IPS-20b (cell line): Measurements from ENCODE around the gene SERPINA7.

ENCODE experiments used
- H3K27ac ChIP-seq: one replicate; pipeline ENCODE4 v1.5.1; 2013; ENCODE audit warnings: low read length
- H3K27me3 ChIP-seq: 2 replicates; pipeline ENCODE4 v1.6.1; 2013; ENCODE audit warnings: mild to moderate bottlenecking, low read length, inconsistent platforms; ENCODE audit not compliant: insufficient read depth
- H3K36me3 ChIP-seq: 2 replicates; pipeline ENCODE4 v1.6.1; 2013; ENCODE audit warnings: low read depth, mild to moderate bottlenecking, inconsistent platforms, low read length, moderate library complexity; ENCODE audit not compliant: insufficient read depth
- H3K4me1 ChIP-seq: 2 replicates; pipeline ENCODE4 v1.6.1; 2013; ENCODE audit warnings: mild to moderate bottlenecking, control low read depth, inconsistent platforms, low read length, moderate library complexity; ENCODE audit not compliant: insufficient read depth
- H3K4me3 ChIP-seq: 2 replicates; pipeline ENCODE4 v1.5.1; 2013; ENCODE audit warnings: mild to moderate bottlenecking, low read length, inconsistent platforms
- H3K9ac ChIP-seq: 2 replicates; pipeline ENCODE4 v1.6.1; 2013; ENCODE audit warnings: low read depth, mild to moderate bottlenecking, inconsistent platforms, low read length, moderate library complexity
- H3K9me3 ChIP-seq: 2 replicates; pipeline ENCODE4 v1.6.1; 2013; ENCODE audit warnings: mild to moderate bottlenecking, low read depth, low read length, inconsistent platforms; ENCODE audit not compliant: insufficient read depth

Gene SERPINA7, protein sequence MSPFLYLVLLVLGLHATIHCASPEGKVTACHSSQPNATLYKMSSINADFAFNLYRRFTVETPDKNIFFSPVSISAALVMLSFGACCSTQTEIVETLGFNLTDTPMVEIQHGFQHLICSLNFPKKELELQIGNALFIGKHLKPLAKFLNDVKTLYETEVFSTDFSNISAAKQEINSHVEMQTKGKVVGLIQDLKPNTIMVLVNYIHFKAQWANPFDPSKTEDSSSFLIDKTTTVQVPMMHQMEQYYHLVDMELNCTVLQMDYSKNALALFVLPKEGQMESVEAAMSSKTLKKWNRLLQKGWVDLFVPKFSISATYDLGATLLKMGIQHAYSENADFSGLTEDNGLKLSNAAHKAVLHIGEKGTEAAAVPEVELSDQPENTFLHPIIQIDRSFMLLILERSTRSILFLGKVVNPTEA

DNA sequence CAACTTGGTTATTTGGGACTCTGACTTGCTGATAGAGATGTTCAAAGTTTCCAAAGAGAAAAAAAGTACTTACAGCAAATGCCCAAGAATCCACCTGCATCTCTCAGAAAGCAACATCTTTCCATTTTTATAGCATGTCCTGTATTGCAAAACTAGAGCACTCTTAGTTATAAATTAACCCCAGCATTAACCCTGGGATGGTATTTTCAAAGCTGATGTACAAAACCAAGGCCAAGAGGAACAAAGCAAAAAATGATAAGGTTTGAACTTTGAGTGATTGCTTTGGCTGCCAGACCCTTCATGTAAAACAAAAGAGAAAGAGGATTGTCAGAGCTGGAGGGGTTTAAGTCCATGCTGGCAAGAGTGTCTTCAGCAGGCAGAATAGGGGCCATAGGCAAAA lies at the start of gene SERPINA7:
Gene SERPINA7, minus strand, starts transcription at position 103 of the 400 bp plus-strand sequence. CDS start 1,669 bp downstream, outside the sequence.
- H3K4me1 ChIP-seq = no peaks in the 10 kb centered on the region
- H3K9me3 ChIP-seq = no peaks in the 10 kb centered on the region
- H3K27me3 ChIP-seq = no peaks in the 10 kb centered on the region
- H3K36me3 ChIP-seq = no peaks in the 10 kb centered on the region
- H3K27ac ChIP-seq = no peak within 1 kb of the TSS
- H3K4me3 ChIP-seq = no peak within 1 kb of the TSS
- H3K9ac ChIP-seq = no peak within 1 kb of the TSS

DNA sequence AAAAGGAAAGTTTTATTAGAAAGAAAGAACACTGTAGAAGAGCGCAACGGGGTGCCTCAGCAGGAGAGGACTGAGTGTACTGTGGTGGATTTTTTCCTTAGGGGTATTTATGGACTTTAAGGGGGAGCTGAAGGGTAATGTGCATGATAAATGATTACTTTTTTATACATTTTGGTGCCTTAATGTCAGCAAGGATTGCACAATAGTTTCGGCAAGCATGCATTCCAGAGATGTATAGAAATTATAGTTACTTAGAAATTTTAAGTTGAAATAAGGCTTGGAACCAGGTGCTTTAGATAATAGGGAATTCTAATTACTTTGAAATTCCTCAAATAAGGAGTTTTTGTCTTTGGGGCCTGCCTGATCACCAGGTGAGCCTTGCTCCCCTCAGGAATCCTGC lies 30.5 kb upstream of the SERPINA7 start:
- H3K36me3 ChIP-seq = no peaks in the 10 kb centered on the region
- no peak overlapping the region for H3K4me3 ChIP-seq
- no peaks in the 10 kb centered on the region for H3K27me3 ChIP-seq
- H3K4me1 ChIP-seq = no peaks in the 10 kb centered on the region
- H3K9me3 ChIP-seq = no peaks in the 10 kb centered on the region
- H3K9ac ChIP-seq = no peak overlapping the region
- no peak overlapping the region for H3K27ac ChIP-seq

DNA sequence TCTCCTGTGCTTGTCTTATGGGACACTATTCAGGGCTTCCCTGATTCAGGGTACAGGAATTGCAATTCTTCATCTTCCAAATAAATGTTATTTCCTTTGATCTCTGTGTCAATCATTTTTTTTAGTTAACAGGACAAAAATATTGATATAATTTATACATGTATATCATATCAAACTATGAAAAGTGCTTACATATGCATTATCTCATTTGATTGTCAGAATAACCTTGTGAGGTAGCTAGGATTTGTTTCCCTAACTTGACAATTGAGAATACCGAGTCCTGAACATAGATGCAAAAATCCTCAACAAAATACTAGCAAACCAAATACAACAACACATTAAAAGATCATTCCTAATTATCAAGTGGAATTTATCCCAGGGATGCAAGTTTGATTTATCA lies 11.5 kb upstream of the SERPINA7 start:
- Histone ChIP-seq H3K9me3 (no peaks in the 10 kb centered on the region), H3K4me1 (no peaks in the 10 kb centered on the region), H3K27ac (no peak overlapping the region), H3K9ac (no peak overlapping the region), H3K27me3 (no peaks in the 10 kb centered on the region), H3K36me3 (no peaks in the 10 kb centered on the region), H3K4me3 (no peak overlapping the region)

DNA sequence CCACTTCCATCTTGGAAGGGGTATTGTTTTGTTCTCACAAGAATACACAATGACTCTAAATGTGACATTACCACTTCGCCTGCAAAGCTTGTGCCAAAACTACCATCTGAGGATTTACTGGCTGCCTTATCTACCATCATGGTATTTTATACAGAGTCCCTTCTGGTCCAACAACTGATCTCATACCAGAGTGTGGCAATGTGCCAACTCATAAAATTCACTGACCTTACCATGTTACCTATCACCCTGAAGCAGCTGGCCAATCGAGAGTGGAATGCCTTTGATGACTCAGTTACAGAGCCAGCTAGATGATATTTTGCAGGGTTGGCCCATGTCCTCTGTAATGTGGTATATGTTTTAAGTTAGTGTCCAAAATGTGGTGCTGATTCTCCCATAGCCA lies 3.8 kb upstream of the SERPINA7 start:
- no peaks in the 10 kb centered on the region for H3K9me3 ChIP-seq
- no peaks in the 10 kb centered on the region for H3K36me3 ChIP-seq
- no peak overlapping the region for H3K9ac ChIP-seq
- no peaks in the 10 kb centered on the region for H3K27me3 ChIP-seq
- no peak overlapping the region for H3K4me3 ChIP-seq
- H3K27ac ChIP-seq = no peak overlapping the region
- H3K4me1 ChIP-seq = no peaks in the 10 kb centered on the region

DNA sequence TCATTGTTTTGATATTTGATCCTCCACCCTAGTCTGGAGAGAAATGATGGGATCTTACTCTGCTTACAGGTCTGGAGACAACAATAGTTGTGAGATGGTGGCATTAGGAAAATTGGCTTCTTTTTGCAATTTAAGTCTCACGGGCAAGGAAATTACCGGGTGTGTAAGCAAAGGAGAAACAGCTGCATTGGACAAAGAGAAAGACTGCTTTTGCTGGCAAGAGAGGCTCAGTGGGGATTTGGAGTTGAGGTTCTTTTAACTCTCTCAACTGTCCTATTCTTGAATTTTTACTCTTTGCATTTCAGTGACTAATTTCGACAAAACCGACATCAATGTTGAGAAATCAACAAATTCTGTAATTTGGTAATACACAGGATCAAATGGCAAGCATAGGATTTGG lies 2.3 kb upstream of the SERPINA7 start:
- Histone ChIP-seq H3K36me3 (no peaks in the 10 kb centered on the region), H3K27ac (no peak overlapping the region), H3K9ac (no peak overlapping the region), H3K4me3 (no peak overlapping the region), H3K9me3 (no peaks in the 10 kb centered on the region), H3K4me1 (no peaks in the 10 kb centered on the region), H3K27me3 (no peaks in the 10 kb centered on the region)

DNA sequence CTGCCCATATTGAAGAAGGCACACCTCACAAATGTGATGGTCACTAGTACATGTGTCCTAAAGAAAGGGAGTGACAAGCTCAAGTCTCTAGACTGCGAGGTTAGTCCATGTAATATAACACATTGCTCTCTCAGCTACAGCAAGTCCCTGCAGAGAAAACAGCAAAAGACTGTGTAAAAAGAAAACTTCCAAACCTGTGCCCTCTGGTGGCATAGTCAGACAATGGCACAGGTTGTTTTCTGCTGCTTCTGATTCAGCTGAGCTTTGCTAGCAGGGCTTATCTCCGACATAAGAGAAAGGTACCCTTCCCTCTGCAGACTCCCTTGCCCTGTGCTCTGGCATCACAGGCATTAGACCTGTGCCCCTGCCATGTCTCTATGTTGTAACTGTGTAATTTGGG lies 1.4 kb upstream of the SERPINA7 start:
- Histone ChIP-seq H3K4me3 (no peak overlapping the region), H3K9ac (no peak overlapping the region), H3K36me3 (no peaks in the 10 kb centered on the region), H3K9me3 (no peaks in the 10 kb centered on the region), H3K4me1 (no peaks in the 10 kb centered on the region), H3K27ac (no peak overlapping the region), H3K27me3 (no peaks in the 10 kb centered on the region)

DNA sequence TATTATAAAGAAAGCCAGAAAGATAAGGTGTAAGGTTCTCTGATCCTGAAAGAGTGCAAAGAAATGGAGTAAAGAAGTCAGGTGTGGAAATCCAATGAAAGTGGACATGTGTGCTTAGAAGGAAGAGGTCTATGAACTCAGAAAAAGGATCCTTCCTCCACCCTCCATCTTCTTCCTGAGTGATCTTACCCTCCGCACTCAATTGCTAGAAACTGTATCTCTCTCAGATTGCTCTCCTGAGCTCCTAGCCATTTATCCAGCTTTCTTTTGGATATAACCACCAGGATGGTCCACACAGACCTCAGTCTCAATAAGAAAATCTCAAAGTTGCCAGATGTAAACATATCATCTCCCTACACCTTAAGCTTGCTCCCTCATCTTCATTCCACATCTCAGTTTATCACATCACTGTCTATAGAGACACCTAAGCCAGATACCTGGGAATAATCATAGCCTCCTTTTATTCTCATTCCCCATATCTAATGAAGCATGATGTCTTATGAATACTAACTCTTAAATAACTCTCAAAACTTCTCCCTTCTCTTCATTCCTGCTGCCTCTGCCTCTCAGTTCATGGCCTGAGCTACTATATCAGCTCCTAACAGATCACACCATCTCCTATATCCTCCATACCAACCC lies 573 bp downstream of the SERPINA7 start:
- Histone ChIP-seq H3K27me3 (no peaks in the 10 kb centered on the region), H3K4me3 (no peak overlapping the region), H3K9ac (no peak overlapping the region), H3K9me3 (no peaks in the 10 kb centered on the region), H3K4me1 (no peaks in the 10 kb centered on the region), H3K27ac (no peak overlapping the region), H3K36me3 (no peaks in the 10 kb centered on the region)

DNA sequence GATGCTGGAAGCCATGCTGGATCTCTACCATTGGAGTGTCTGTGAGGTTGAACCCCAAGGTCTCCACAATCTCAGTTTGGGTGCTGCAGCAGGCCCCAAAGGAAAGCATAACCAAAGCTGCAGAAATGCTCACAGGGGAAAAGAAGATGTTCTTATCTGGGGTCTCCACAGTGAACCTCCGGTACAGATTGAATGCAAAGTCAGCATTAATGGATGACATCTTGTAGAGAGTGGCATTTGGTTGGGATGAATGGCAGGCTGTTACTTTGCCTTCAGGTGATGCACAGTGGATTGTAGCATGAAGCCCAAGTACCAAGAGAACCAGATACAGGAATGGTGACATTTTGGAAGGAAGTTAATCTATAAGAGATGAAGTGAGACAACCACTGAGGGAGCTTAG lies 1.8 kb downstream of the SERPINA7 start:
- Histone ChIP-seq H3K4me1 (no peaks in the 10 kb centered on the region), H3K9ac (no peak overlapping the region), H3K36me3 (no peaks in the 10 kb centered on the region), H3K27me3 (no peaks in the 10 kb centered on the region), H3K9me3 (no peaks in the 10 kb centered on the region), H3K4me3 (no peak overlapping the region), H3K27ac (no peak overlapping the region)

DNA sequence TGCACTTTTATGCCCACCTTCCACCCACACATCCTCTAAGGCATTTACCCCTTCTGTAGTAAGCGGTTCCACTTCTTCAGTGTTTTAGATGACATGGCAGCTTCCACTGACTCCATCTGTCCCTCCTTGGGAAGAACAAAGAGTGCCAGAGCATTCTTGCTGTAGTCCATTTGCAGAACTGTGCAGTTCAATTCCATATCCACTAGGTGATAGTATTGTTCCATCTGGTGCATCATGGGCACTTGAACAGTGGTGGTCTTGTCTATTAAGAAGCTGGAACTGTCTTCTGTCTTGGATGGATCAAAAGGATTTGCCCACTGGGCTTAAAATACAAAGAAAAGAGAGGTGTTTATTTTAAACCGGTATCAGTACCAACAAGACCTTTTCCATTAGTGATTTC lies 3.5 kb downstream of the SERPINA7 start:
- Histone ChIP-seq H3K4me1 (no peaks in the 10 kb centered on the region), H3K27ac (no peak overlapping the region), H3K36me3 (no peaks in the 10 kb centered on the region), H3K9ac (no peak overlapping the region), H3K9me3 (no peaks in the 10 kb centered on the region), H3K4me3 (no peak overlapping the region), H3K27me3 (no peaks in the 10 kb centered on the region)

DNA sequence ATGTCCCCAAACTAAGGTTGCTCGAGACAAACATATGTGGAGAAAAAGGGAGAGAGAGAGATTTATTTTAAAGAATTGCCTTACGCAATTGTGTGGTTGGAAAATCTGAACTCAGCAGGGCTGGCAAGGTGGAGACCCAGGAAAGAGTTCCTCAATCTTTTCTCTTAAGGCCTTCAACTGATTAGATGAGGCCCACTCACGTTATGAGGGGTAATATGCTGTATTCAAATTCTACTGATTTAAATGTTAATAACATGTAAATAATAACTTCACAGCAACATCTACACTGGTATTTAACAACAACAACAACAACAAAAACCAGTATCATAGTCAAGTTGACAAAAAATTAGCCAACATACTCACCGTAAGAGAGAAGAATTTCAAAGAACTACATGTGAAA lies 14.6 kb downstream of the SERPINA7 start:
- Histone ChIP-seq H3K4me3 (no peak overlapping the region), H3K36me3 (no peaks in the 10 kb centered on the region), H3K27ac (no peak overlapping the region), H3K4me1 (no peaks in the 10 kb centered on the region), H3K27me3 (no peaks in the 10 kb centered on the region), H3K9me3 (no peaks in the 10 kb centered on the region), H3K9ac (no peak overlapping the region)

DNA sequence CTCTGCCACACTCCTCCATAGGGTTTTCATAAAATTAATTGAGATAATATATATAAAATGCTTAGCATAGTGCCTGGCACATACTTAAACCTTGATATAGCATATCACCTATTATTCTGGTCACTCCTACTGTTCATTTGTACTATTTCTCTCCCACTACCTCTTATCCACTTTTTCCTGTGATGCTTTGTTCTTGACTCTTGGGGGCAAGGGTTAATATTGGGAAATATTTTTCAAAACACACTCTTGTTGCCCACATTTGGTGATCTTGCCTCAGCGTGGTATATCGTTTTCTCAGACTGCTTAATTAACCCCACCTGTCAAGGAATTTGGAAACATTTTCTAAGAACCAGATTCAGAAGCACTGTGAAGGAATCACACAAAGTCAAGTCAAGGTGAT lies 16.3 kb downstream of the SERPINA7 start:
- no peaks in the 10 kb centered on the region for H3K36me3 ChIP-seq
- no peaks in the 10 kb centered on the region for H3K27me3 ChIP-seq
- no peaks in the 10 kb centered on the region for H3K4me1 ChIP-seq
- no peak overlapping the region for H3K4me3 ChIP-seq
- H3K9ac ChIP-seq = no peak overlapping the region
- no peaks in the 10 kb centered on the region for H3K9me3 ChIP-seq
- H3K27ac ChIP-seq = no peak overlapping the region

DNA sequence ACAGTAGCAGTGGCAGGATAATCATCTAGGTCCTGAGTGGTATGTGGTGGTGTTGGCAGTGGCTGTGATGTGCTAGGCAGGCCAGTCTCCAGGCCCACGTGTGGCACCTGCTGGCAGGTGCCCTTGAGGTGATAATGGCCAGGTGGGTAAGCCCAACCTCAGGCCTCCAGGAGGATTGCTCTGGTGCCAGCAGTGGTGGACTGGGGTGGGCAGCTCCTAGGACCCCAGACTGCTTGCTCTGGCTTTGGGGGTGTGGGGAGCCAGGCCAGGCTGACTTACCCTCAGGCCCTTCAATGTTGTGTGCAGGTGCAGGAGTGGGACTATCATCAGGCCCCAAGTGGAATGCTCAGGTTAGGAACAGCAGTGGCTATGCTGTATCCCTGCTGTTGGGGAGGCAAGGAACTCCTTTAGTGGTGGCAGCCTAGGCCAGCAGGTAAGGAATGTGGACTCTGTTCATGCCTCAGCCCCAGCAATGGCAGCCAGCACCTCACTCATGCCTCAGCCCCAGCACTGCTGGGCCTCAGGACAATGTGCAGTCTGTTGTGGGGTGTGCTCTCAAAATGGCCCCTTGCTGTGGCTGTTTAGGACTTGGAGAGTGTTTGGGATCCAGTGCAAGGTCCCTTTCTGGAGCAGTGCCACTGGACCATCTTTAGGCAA lies 24.3 kb downstream of the SERPINA7 start:
- Histone ChIP-seq H3K4me1 (no peaks in the 10 kb centered on the region), H3K9me3 (peaks cover 3% of the 10 kb centered on the region; the same call in 1 of the 2 replicates), H3K27me3 (no peaks in the 10 kb centered on the region)

More for the DNA sequence above, 24.3 kb downstream of the SERPINA7 start:
- H3K36me3 ChIP-seq = no peaks in the 10 kb centered on the region
- no peak overlapping the region for H3K27ac ChIP-seq
- no peak overlapping the region for H3K9ac ChIP-seq
- no peak overlapping the region for H3K4me3 ChIP-seq
